HepG2 (cell line): Measurements from ENCODE around the gene SPRYD3. TPM values are rescaled to one million over a fixed set of nuclear protein-coding genes. Genes with fewer than 3 reads are reported as not detected.

Source experiments
- ATF7 ChIP-seq, 2 experiments: fragments of 450-650 bp in 1 of 2; sonication (generic) in 1 of 2; formaldehyde crosslinking in 1 of 2; IDR thresholded peaks; 2 replicates each; pipeline versions ENCODE4 v1.4.0 to v1.6.1; 2016 to 2020; ENCODE audit warnings: antibody characterized with exemption in 1 of 2, mild to moderate bottlenecking in 1 of 2, missing genetic modification reagents in 1 of 2
- BRD4 ChIP-seq: sonication (generic); formaldehyde crosslinking; IDR thresholded peaks from 2 replicates; pipeline ENCODE4 v1.4.0; 2020; ENCODE audit warnings: missing genetic modification reagents
- CEBPB ChIP-seq: IDR thresholded peaks from 2 replicates; pipeline ENCODE4 v1.6.1; 2011; ENCODE audit warnings: low read depth, low read length, improper control_type of control experiment, borderline replicate concordance
- DRAP1 ChIP-seq: IDR thresholded peaks from 2 replicates; pipeline ENCODE4 v1.6.1; 2016; ENCODE audit warnings: missing genetic modification reagents, missing compliant biosample characterization
- GATA4 ChIP-seq: sonication (generic); IDR thresholded peaks from 2 replicates; pipeline ENCODE4 v1.6.1; 2016; ENCODE audit warnings: antibody characterized with exemption, low read depth, borderline replicate concordance
- HOXA3 ChIP-seq: sonication (generic); formaldehyde crosslinking; IDR thresholded peaks from 2 replicates; pipeline ENCODE4 v1.5.0; 2020; ENCODE audit warnings: missing genetic modification reagents
- NFYB ChIP-seq: sonication (generic); formaldehyde crosslinking; IDR thresholded peaks from 2 replicates; pipeline ENCODE4 v1.4.0; 2020; ENCODE audit warnings: missing genetic modification reagents
- SP2 ChIP-seq: sonication (generic); formaldehyde crosslinking; IDR thresholded peaks from 2 replicates; pipeline ENCODE4 v1.5.1; 2020; ENCODE audit warnings: mild to moderate bottlenecking, missing genetic modification reagents
- TAF15 ChIP-seq: fragments of 200-400 bp; formaldehyde crosslinking; IDR thresholded peaks from one replicate; pipeline ENCODE4 v1.6.1; 2018; ENCODE audit warnings: mild to moderate bottlenecking, low read depth, low read length; ENCODE audit not compliant: poor library complexity, severe bottlenecking
- UBTF ChIP-seq: sonication (generic); formaldehyde crosslinking; IDR thresholded peaks from 2 replicates; pipeline ENCODE4 v1.4.0; 2020; ENCODE audit warnings: mild to moderate bottlenecking, missing genetic modification reagents
- ZNF350 ChIP-seq: sonication (generic); formaldehyde crosslinking; IDR thresholded peaks from 2 replicates; pipeline ENCODE4 v1.4.0; 2020; ENCODE audit warnings: mild to moderate bottlenecking, low read depth, missing genetic modification reagents, borderline replicate concordance
- ZNF609 ChIP-seq: sonication (generic); formaldehyde crosslinking; IDR thresholded peaks from 2 replicates; pipeline ENCODE4 v1.4.0; 2020; ENCODE audit warnings: mild to moderate bottlenecking, missing genetic modification reagents, borderline replicate concordance
- polyA plus RNA-seq, 8 experiments: library from polyadenylated mRNA; depleted of rRNA in 3 of 8; stranded (reverse) in 7 of 8; unstranded in 1 of 8; fragments of >200 nt; fragmentation: Illumina TruSeq in 4 of 8; extraction: Trizol in 4 of 8; gene quantifications; 2 replicates each; pipeline versions ENCODE4 v1.2.1 to v1.2.3, GENCODE V29; 2011 to 2016; ENCODE audit warnings: low read depth in 4 of 8, missing spikeins in 1 of 8, mixed read lengths in 1 of 8; ENCODE audit not compliant: insufficient read depth in 1 of 8
- total RNA-seq, 5 experiments: library from RNA; depleted of rRNA; stranded (reverse); fragments of >200 nt; fragmentation: Illumina TruSeq; extraction: Trizol; gene quantifications; 2 replicates each; pipeline ENCODE4 v1.2.3, GENCODE V29; 2016; ENCODE audit warnings: low read depth in 1 of 5

The SPRYD3 gene
- total and polyA plus RNA-seq, 2 of the 13 experiments (the other 11 are each of a cell fraction or from before 2014, with no cell fraction given) = 9.0 to 9.2 TPM

- no peak for TF ChIP-seq ZNF609 (CRISPR knock-in tag)
- peak; percentile 3; the same call in 1 of the 2 replicates for TF ChIP-seq CEBPB
- TF ChIP-seq UBTF (CRISPR knock-in tag) = 0 out of 2 replicates have a peak, but pooled peaks have one; percentile 12
- no peak for TF ChIP-seq GATA4
- TF ChIP-seq NFYB (CRISPR knock-in tag) = peak; percentile 44; the same call in 1 of the 2 replicates
- peak; percentile 62 for TF ChIP-seq DRAP1
- peak; percentile 37; the same call in 1 of the 2 replicates for TF ChIP-seq ZNF350
- peak; percentile 76 for TF ChIP-seq ATF7 (IDR thresholded peaks at IDR 0.05)
- TF ChIP-seq ATF7 (CRISPR knock-in tag; IDR thresholded peaks at IDR 0.05) = no peak
- peak; percentile 39; the same call in 1 of the 2 replicates for TF ChIP-seq HOXA3 (CRISPR knock-in tag)
- TF ChIP-seq TAF15 = peak; percentile 65
- TF ChIP-seq BRD4 (CRISPR knock-in tag) = no peak
- TF ChIP-seq SP2 (CRISPR knock-in tag) = 0 out of 2 replicates have a peak, but pooled peaks have one; percentile 30
Observed at GRCh38 chr12:53054112-53054878, 24.9 kb downstream of the SPRYD3 start (continued).
